ENCODE results near the gene CLN3.
A peak's percentile ranks its signal among the peaks of the same experiment; 100 is the strongest.
"Not testable (repeated sequence)": the region's sequence is repeated elsewhere in the genome, so short reads cannot be mapped to it uniquely, and the experiment has no call there.

CLN3 gene

GRCh38 chr16:28494121-28494851 lies 2.4 kb upstream of the CLN3 start, which contains the start of gene APOBR:
Gene APOBR, plus strand, starts transcription at chr16:28494643. Its CDS starts 39 bp downstream, at chr16:28494682.
- peak; percentile 96 for DNase-seq

- no peak for DNase-seq
Observed at GRCh38 chr16:28492511-28492910, 637 bp upstream of the CLN3 start.

GRCh38 chr16:28491230-28491969 lies 474 bp downstream of the CLN3 start:
- DNase-seq: no peak

GRCh38 chr16:28486266-28486665 lies 5.6 kb downstream of the CLN3 start:
- no peak for DNase-seq

GRCh38 chr16:28483361-28483760 lies 8.5 kb downstream of the CLN3 start:
- not testable (repeated sequence) for DNase-seq

GRCh38 chr16:28482026-28482425 lies 9.8 kb downstream of the CLN3 start:
- DNase-seq: no peak

GRCh38 chr16:28478506-28479180 lies 13.2 kb downstream of the CLN3 start:
- DNase-seq: no peak

- no peak for DNase-seq
Observed at GRCh38 chr16:28477311-28477920, 14.5 kb downstream of the CLN3 start.

- no peak for DNase-seq
Observed at GRCh38 chr16:28475221-28475620, 16.7 kb downstream of the CLN3 start.

- DNase-seq: peak; percentile 45
Observed at GRCh38 chr16:28473714-28474265, 18.1 kb downstream of the CLN3 start.

GRCh38 chr16:28447081-28447480 lies 44.8 kb downstream of the CLN3 start:
- not testable (repeated sequence) for DNase-seq

GRCh38 chr16:28446388-28446787 lies 45.5 kb downstream of the CLN3 start:
- not testable (repeated sequence) for DNase-seq

- DNase-seq: not testable (repeated sequence)
Observed at GRCh38 chr16:28443943-28444342, 47.9 kb downstream of the CLN3 start.

GRCh38 chr16:28438899-28439298 lies 53.0 kb downstream of the CLN3 start:
- DNase-seq: not testable (repeated sequence)

GRCh38 chr16:28435340-28435739 lies 56.5 kb downstream of the CLN3 start:
- not testable (repeated sequence) for DNase-seq
